ENCODE measurements around the gene SPINK9. TPM values are rescaled to one million over a fixed set of nuclear protein-coding genes. Genes with fewer than 3 reads are reported as not detected.

The SPINK9 gene
- total RNA-seq, 1 experiment from 2014 or later: not detected

GRCh38 chr5:148343046-148343407, 7.7 kb downstream of the SPINK9 start (continued):
- TF ChIP-seq, protein P1, sequence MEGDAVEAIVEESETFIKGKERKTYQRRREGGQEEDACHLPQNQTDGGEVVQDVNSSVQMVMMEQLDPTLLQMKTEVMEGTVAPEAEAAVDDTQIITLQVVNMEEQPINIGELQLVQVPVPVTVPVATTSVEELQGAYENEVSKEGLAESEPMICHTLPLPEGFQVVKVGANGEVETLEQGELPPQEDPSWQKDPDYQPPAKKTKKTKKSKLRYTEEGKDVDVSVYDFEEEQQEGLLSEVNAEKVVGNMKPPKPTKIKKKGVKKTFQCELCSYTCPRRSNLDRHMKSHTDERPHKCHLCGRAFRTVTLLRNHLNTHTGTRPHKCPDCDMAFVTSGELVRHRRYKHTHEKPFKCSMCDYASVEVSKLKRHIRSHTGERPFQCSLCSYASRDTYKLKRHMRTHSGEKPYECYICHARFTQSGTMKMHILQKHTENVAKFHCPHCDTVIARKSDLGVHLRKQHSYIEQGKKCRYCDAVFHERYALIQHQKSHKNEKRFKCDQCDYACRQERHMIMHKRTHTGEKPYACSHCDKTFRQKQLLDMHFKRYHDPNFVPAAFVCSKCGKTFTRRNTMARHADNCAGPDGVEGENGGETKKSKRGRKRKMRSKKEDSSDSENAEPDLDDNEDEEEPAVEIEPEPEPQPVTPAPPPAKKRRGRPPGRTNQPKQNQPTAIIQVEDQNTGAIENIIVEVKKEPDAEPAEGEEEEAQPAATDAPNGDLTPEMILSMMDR (IDR thresholded peaks at IDR 0.05 in 2 of 3, conservative IDR thresholded peaks at IDR 0.05 in 1 of 3; ENCODE audit: borderline replicate concordance in 1 of 3, insufficient read depth in 1 of 3, low read depth in 2 of 3, low read length in 2 of 3): no peak
- TF ChIP-seq EZH2 (IDR thresholded peaks at IDR 0.05): no peak
- peak; percentile 54 for TF ChIP-seq FOSL1 (IDR thresholded peaks at IDR 0.05; ENCODE audit: low read depth)
- no peak for TF ChIP-seq EZH2phosphoT487 (IDR thresholded peaks at IDR 0.05; ENCODE audit: borderline replicate concordance)

DNA sequence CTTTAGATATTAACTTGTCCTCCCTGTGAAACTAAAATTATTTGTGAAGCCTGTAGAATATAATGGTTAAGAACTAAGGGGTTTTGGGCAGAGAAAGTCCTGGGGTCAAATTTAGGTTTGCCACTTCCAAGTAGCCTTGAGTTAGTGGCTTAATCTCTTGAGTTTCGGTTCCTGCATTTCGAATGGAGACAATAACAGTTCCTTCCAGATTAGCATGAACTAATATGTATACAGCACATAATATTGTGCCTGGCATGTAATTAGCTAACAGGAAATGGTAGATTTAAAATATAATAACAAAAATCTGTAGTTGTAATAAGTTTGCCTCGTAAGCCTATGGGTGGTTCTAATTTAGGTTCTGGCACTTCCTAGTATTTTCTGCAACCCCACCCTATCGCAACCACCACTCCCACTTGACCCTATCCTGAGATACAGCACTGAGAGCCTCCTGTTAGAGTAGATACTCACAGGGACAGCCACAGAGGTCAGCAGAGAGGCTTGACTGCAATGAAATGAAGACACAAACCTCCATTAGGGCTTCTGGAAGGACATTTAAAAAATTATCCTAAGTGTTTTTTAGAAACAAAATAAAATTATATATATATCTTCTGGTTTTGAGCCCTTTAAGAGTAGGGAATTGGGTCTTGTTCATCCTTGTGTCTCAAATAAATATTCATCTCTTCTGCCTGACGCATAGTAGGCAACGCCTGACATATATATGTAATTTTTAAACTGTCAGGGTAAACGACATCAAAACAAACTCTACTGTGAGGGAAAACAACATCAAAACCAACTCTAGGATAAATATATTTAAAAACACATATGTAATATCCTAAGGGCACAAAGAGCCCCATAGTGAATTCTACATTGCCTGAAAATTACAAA, 8.5 kb downstream of the SPINK9 start:
- intact Hi-C loops (cut with micrococcal nuclease): no loop called here
- ChIA-PET RAD21 (ENCODE audit: low non-redundant PET in 1 of 2, low total read pairs in 2 of 2, uncharacterized antibody in 2 of 2, unreplicated experiment in 2 of 2) (no interaction called here), POLR2A (no interaction called here), CTCF (no interaction called here)
- no TSS peak for BruUV-seq (replicated peaks)
- no peak overlapping the region for H3K9ac ChIP-seq (ENCODE audit: low read length)
- peak overlapping the region; percentile 60 for H3K4me2 ChIP-seq (ENCODE audit: low read length)
- no peaks in the 10 kb centered on the region for H3K79me2 ChIP-seq (ENCODE audit: insufficient read depth, low read length)
- ATAC-seq (no peak), DNase-seq (ENCODE audit: low read depth, low spot score) (no peak)
- H3K4me1 ChIP-seq (ENCODE audit: control insufficient read depth in 1 of 2, insufficient read depth in 2 of 2, low read length in 2 of 2): peaks cover 8 to 14% of the 10 kb centered on the region in 2 experiments; a peak in 3 of 4 replicates
- H3K27me3 ChIP-seq (ENCODE audit: insufficient read depth, low read length): no peaks in the 10 kb centered on the region
- no peak overlapping the region for H3K27ac ChIP-seq (ENCODE audit: low read depth, low read length)
- no peaks in the 10 kb centered on the region for H4K20me1 ChIP-seq (ENCODE audit: insufficient read depth)
- H3K36me3 ChIP-seq (ENCODE audit: control insufficient read depth in 1 of 2, insufficient read depth in 2 of 2, low read length in 2 of 2): no peaks in the 10 kb centered on the region
- H2AFZ ChIP-seq (ENCODE audit: low read depth, low read length, poor library complexity, severe bottlenecking): peak overlapping the region; percentile 47
- no peaks in the 10 kb centered on the region for H3K9me3 ChIP-seq (ENCODE audit: control insufficient read depth in 1 of 2, insufficient read depth in 1 of 2, low read depth in 1 of 2, low read length in 2 of 2)
- H3K4me3 ChIP-seq (replicated peaks in 1 of 2; ENCODE audit: low read depth in 1 of 2, low read length in 2 of 2): no peak overlapping the region
- H3K9me2 ChIP-seq (ENCODE audit: insufficient read depth): no peaks in the 10 kb centered on the region
- TF ChIP-seq, protein P1 (IDR thresholded peaks at IDR 0.05 in 2 of 3, conservative IDR thresholded peaks at IDR 0.05 in 1 of 3; ENCODE audit: borderline replicate concordance in 1 of 3, insufficient read depth in 1 of 3, low read depth in 2 of 3, low read length in 2 of 3): no peak
- TF ChIP-seq ZFX (IDR thresholded peaks at IDR 0.05) (no peak), EZH2phosphoT487 (IDR thresholded peaks at IDR 0.05; ENCODE audit: borderline replicate concordance) (no peak), CEBPB (IDR thresholded peaks at IDR 0.05; ENCODE audit: low read depth) (no peak), FOSL1 (IDR thresholded peaks at IDR 0.05; ENCODE audit: low read depth) (no peak), YY1 (IDR thresholded peaks at IDR 0.05; ENCODE audit: extremely low read depth, insufficient replicate concordance, low read depth, low read length) (no peak), SIN3A (IDR thresholded peaks at IDR 0.05; ENCODE audit: low read depth) (no peak), MAX (IDR thresholded peaks at IDR 0.05) (no peak), POLR2A (IDR thresholded peaks at IDR 0.05; ENCODE audit: borderline replicate concordance, extremely low read depth, insufficient read depth, insufficient read length) (no peak), POLR2AphosphoS5 (IDR thresholded peaks at IDR 0.05; ENCODE audit: low read depth, low read length) (no peak), SRF (IDR thresholded peaks at IDR 0.05; ENCODE audit: low read depth) (no peak), ELF1 (IDR thresholded peaks at IDR 0.05; ENCODE audit: borderline replicate concordance, low read depth) (no peak), TCF7L2 (IDR thresholded peaks at IDR 0.05; ENCODE audit: borderline replicate concordance, extremely low read depth, insufficient read depth, insufficient read length) (no peak), EGR1 (IDR thresholded peaks at IDR 0.05; ENCODE audit: low read depth) (no peak)
- TF ChIP-seq, protein P2, sequence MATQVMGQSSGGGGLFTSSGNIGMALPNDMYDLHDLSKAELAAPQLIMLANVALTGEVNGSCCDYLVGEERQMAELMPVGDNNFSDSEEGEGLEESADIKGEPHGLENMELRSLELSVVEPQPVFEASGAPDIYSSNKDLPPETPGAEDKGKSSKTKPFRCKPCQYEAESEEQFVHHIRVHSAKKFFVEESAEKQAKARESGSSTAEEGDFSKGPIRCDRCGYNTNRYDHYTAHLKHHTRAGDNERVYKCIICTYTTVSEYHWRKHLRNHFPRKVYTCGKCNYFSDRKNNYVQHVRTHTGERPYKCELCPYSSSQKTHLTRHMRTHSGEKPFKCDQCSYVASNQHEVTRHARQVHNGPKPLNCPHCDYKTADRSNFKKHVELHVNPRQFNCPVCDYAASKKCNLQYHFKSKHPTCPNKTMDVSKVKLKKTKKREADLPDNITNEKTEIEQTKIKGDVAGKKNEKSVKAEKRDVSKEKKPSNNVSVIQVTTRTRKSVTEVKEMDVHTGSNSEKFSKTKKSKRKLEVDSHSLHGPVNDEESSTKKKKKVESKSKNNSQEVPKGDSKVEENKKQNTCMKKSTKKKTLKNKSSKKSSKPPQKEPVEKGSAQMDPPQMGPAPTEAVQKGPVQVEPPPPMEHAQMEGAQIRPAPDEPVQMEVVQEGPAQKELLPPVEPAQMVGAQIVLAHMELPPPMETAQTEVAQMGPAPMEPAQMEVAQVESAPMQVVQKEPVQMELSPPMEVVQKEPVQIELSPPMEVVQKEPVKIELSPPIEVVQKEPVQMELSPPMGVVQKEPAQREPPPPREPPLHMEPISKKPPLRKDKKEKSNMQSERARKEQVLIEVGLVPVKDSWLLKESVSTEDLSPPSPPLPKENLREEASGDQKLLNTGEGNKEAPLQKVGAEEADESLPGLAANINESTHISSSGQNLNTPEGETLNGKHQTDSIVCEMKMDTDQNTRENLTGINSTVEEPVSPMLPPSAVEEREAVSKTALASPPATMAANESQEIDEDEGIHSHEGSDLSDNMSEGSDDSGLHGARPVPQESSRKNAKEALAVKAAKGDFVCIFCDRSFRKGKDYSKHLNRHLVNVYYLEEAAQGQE (IDR thresholded peaks at IDR 0.05; ENCODE audit: low read depth): no peak
